ENCODE results near the gene TMEM161A. TPM values are rescaled to one million over a fixed set of nuclear protein-coding genes. Genes with fewer than 3 reads are reported as not detected.

TMEM161A gene
- total and polyA plus RNA-seq, 2 of the 13 experiments (the other 11 are each of a cell fraction or from before 2014, with no cell fraction given), result 25.9 to 31.4 TPM

- H4K20me1 ChIP-seq (ENCODE audit: insufficient read depth, low read length), result no peaks in the 10 kb centered on the region
- no peaks in the 10 kb centered on the region for H3K9me3 ChIP-seq (ENCODE audit: low read length)
- BruUV-seq (replicated peaks), result no TSS peak
- FAIRE-seq, result peak; percentile 39
- WGBS (ENCODE audit: low lambda C conversion rate), result 3% methylated on average over 3 of the region's 8 CpGs
- POLR2A ChIA-PET, result interaction anchor here (2.7 kb wide), 1 partner anchor 30 kb away, joined by 9 read pairs; the partner anchor contains the start of gene NR2C2AP
- in situ Hi-C loops (cut with HindIII; ENCODE audit: extremely low pct_ligation_motif_present, low pct_unique_long_range_greater_than_20kb), result no loop called here
- peak overlapping the region; percentile 65 for H3K4me2 ChIP-seq (ENCODE audit: low read depth, low read length)
- H3K4me3 ChIP-seq (replicated peaks in 1 of 3; ENCODE audit: insufficient read depth in 1 of 3, low read depth in 2 of 3, low read length in 3 of 3), result peak overlapping the region in 1 of 3 experiments; percentile 43; a peak in 2 of 6 replicates
- no peaks in the 10 kb centered on the region for H3K27me3 ChIP-seq (ENCODE audit: control insufficient read depth in 1 of 2, insufficient read depth in 2 of 2, low read length in 2 of 2)
- peak overlapping the region; percentile 45; the same call in 1 of the 2 replicates for H3K9ac ChIP-seq (ENCODE audit: insufficient read depth, low read depth, low read length)
- H3K79me2 ChIP-seq (ENCODE audit: insufficient read depth, low read length), result no peaks in the 10 kb centered on the region
- DNase-seq (ENCODE audit: low spot score), result peak; percentile 62
- intact Hi-C loops (cut with micrococcal nuclease; ENCODE audit: unreplicated experiment), result loop anchor here (5.0 kb wide), 1 partner anchor 35 kb away; the partner anchor contains the start of gene TMEM161A
- no peak overlapping the region for H2AFZ ChIP-seq (ENCODE audit: low read length)
- no peaks in the 10 kb centered on the region; a peak in 1 of 5 replicates for H3K36me3 ChIP-seq (replicated peaks in 1 of 2; ENCODE audit: control insufficient read depth in 1 of 2, insufficient read depth in 2 of 2, low read length in 2 of 2)
- peak; percentile 63 for ATAC-seq
- CTCF ChIA-PET (ENCODE audit: low intra/inter-chr PET ratio, low total read pairs), result interaction anchor here (1.7 kb wide), 1 partner anchor 27 kb away, joined by 6 read pairs; no protein-coding TSS in a partner anchor
- peaks cover 63% of the 10 kb centered on the region for H3K4me1 ChIP-seq (ENCODE audit: insufficient read depth, low read length)
- H3K27ac ChIP-seq (ENCODE audit: extremely low read length, insufficient read depth, low read length), result peak overlapping the region; percentile 30
- TF ChIP-seq ZNF343 (CRISPR knock-in tag; IDR thresholded peaks at IDR 0.05), result 0 out of 2 replicates have a peak, but pooled peaks have one; percentile 31
- peak; percentile 43 for TF ChIP-seq XRCC5 (optimal IDR thresholded peaks at IDR 0.05; ENCODE audit: low read length)
- peak; percentile 77 for TF ChIP-seq ZNF350 (CRISPR knock-in tag; IDR thresholded peaks at IDR 0.05; ENCODE audit: borderline replicate concordance, low read depth)
- no peak for TF ChIP-seq TCF7L2 (IDR thresholded peaks at IDR 0.05; ENCODE audit: low read depth, low read length)
- peak; percentile 31; the same call in 1 of the 2 replicates for TF ChIP-seq HNF4G (IDR thresholded peaks at IDR 0.05; ENCODE audit: borderline replicate concordance, low read depth, low read length)
- TF ChIP-seq HNF4G (CRISPR knock-in tag; IDR thresholded peaks at IDR 0.05; ENCODE audit: borderline replicate concordance, low read depth), result 0 out of 2 replicates have a peak, but pooled peaks have one; percentile 52
- no peak for TF ChIP-seq CREB3 (CRISPR knock-in tag; IDR thresholded peaks at IDR 0.05)
- no peak for TF ChIP-seq RNF2 (conservative IDR thresholded peaks at IDR 0.05; ENCODE audit: low read depth)
- no peak for TF ChIP-seq FOXA1 (IDR thresholded peaks at IDR 0.05)
- peak; percentile 95 for TF ChIP-seq FOXA1 (CRISPR knock-in tag; IDR thresholded peaks at IDR 0.05)
- no peak for TF ChIP-seq ZBTB39 (CRISPR knock-in tag; IDR thresholded peaks at IDR 0.05)
- TF ChIP-seq PPARG (CRISPR knock-in tag; conservative IDR thresholded peaks at IDR 0.05), result 0 out of 2 replicates have a peak, but pooled peaks have one; percentile 48
- TF ChIP-seq KDM2A (CRISPR knock-in tag; IDR thresholded peaks at IDR 0.05; ENCODE audit: borderline replicate concordance, low read depth), result peak; percentile 78
- no peak for TF ChIP-seq ZNF326 (CRISPR knock-in tag; IDR thresholded peaks at IDR 0.05; ENCODE audit: borderline replicate concordance)
- TF ChIP-seq TIGD3 (CRISPR knock-in tag; IDR thresholded peaks at IDR 0.05; ENCODE audit: borderline replicate concordance), result no peak
- no peak for TF ChIP-seq ZFP90 (CRISPR knock-in tag; IDR thresholded peaks at IDR 0.05; ENCODE audit: borderline replicate concordance)
- TF ChIP-seq ATRX (CRISPR knock-in tag; IDR thresholded peaks at IDR 0.05; ENCODE audit: borderline replicate concordance), result no peak
- TF ChIP-seq ZSCAN9 (CRISPR knock-in tag; IDR thresholded peaks at IDR 0.05; ENCODE audit: borderline replicate concordance), result peak; percentile 54; the same call in 1 of the 2 replicates
- TF ChIP-seq REXO4 (CRISPR knock-in tag; IDR thresholded peaks at IDR 0.05; ENCODE audit: borderline replicate concordance), result no peak
- TF ChIP-seq MYNN (CRISPR knock-in tag; IDR thresholded peaks at IDR 0.05; ENCODE audit: low read depth), result no peak
- TF ChIP-seq CHD4 (IDR thresholded peaks at IDR 0.05; ENCODE audit: borderline replicate concordance, low read length), result no peak; the same call in 1 of the 2 replicates
Measured at GRCh38 chr19:19171821-19172532, 33.7 kb upstream of the TMEM161A start.
